Osteoblast (primary cell): ENCODE results near the gene CAMK2N2. TPM values are rescaled to one million over a fixed set of nuclear protein-coding genes. Genes with fewer than 3 reads are reported as not detected.

ENCODE experiments used
- DNase-seq: peaks from one replicate; pipeline ENCODE4 v3.0.0; 2011; ENCODE audit warnings: low spot score, mixed read lengths; ENCODE audit not compliant: insufficient read length; ENCODE audit errors: missing footprints
- H2AFZ ChIP-seq: 2 replicates; pipeline ENCODE4 v1.6.0; 2011; ENCODE audit warnings: mild to moderate bottlenecking, low read length
- H3K27ac ChIP-seq: 2 replicates; pipeline ENCODE4 v1.5.1; 2011; ENCODE audit warnings: mild to moderate bottlenecking, low read depth, low read length, moderate library complexity
- H3K27me3 ChIP-seq: 2 replicates; pipeline ENCODE4 v1.6.0; 2012; ENCODE audit warnings: mild to moderate bottlenecking, control low read depth, inconsistent platforms, low read length, moderate library complexity; ENCODE audit not compliant: insufficient read depth
- H3K36me3 ChIP-seq: 2 replicates; pipeline ENCODE4 v1.5.1; 2011; ENCODE audit warnings: mild to moderate bottlenecking, low read length, control low read depth, moderate library complexity; ENCODE audit not compliant: insufficient read depth
- H3K4me1 ChIP-seq: 2 replicates; pipeline ENCODE4 v1.5.1; 2011; ENCODE audit warnings: mild to moderate bottlenecking, low read length, control low read depth, moderate library complexity; ENCODE audit not compliant: insufficient read depth
- H3K4me2 ChIP-seq: 2 replicates; pipeline ENCODE4 v1.6.0; 2011; ENCODE audit warnings: mild to moderate bottlenecking, low read length; ENCODE audit not compliant: insufficient read depth
- H3K4me3 ChIP-seq: fragments of 200-600 bp; sonication (generic); 3 replicates; pipeline ENCODE4 v1.5.1; 2012; ENCODE audit warnings: mild to moderate bottlenecking, low read length, inconsistent platforms; ENCODE audit not compliant: insufficient read depth
- H3K79me2 ChIP-seq: 2 replicates; pipeline ENCODE4 v1.6.0; 2012; ENCODE audit warnings: mild to moderate bottlenecking, low read length, control low read depth, inconsistent platforms; ENCODE audit not compliant: insufficient read depth
- H3K9me3 ChIP-seq: 2 replicates; pipeline ENCODE4 v1.5.1; 2011; ENCODE audit warnings: low read depth, low read length, control low read depth
- H4K20me1 ChIP-seq: 2 replicates; pipeline ENCODE4 v1.6.0; 2012; ENCODE audit warnings: mild to moderate bottlenecking, low read length, control low read depth; ENCODE audit not compliant: insufficient read depth
- CTCF ChIP-seq: IDR thresholded peaks from 2 replicates; pipeline ENCODE4 v1.5.1; 2011; ENCODE audit warnings: mild to moderate bottlenecking, low read depth, low read length, moderate library complexity; ENCODE audit errors: extremely low read depth
- small RNA-seq: library from RNA; depleted of rRNA; stranded (forward); fragments of <200 nt; gene quantifications from one replicate; pipeline ENCODE3, GENCODE V24; 2012
- total RNA-seq: library from RNA; depleted of rRNA; stranded (reverse); fragments of >200 nt; gene quantifications from 2 replicates; pipeline ENCODE4 v1.2.3, GENCODE V29; 2012

The CAMK2N2 gene
- total RNA-seq, 1 donor, result not detected

- Histone ChIP-seq H3K36me3 (no peaks in the 10 kb centered on the region), H3K4me1 (no peaks in the 10 kb centered on the region), H3K79me2 (no peaks in the 10 kb centered on the region), H2AFZ (no peak overlapping the region), H3K4me3 (no peak overlapping the region), H3K27me3 (peaks cover 9% of the 10 kb centered on the region), H3K27ac (no peak overlapping the region), H4K20me1 (no peaks in the 10 kb centered on the region), H3K9me3 (no peaks in the 10 kb centered on the region), H3K4me2 (no peak overlapping the region)
- peak; percentile 39 for DNase-seq
- no peak for TF ChIP-seq CTCF
Measured at GRCh38 chr3:184218814-184219213, 42.5 kb downstream of the CAMK2N2 start.

- Histone ChIP-seq H3K4me1 (no peaks in the 10 kb centered on the region), H2AFZ (no peak overlapping the region), H3K9me3 (no peaks in the 10 kb centered on the region), H3K79me2 (no peaks in the 10 kb centered on the region), H3K4me2 (no peak overlapping the region), H4K20me1 (no peaks in the 10 kb centered on the region), H3K27ac (no peak overlapping the region), H3K4me3 (no peak overlapping the region), H3K36me3 (no peaks in the 10 kb centered on the region), H3K27me3 (peaks cover 10% of the 10 kb centered on the region)
- DNase-seq, result no peak
- TF ChIP-seq CTCF, result no peak
Measured at GRCh38 chr3:184211718-184212117, 49.6 kb downstream of the CAMK2N2 start.

DNA sequence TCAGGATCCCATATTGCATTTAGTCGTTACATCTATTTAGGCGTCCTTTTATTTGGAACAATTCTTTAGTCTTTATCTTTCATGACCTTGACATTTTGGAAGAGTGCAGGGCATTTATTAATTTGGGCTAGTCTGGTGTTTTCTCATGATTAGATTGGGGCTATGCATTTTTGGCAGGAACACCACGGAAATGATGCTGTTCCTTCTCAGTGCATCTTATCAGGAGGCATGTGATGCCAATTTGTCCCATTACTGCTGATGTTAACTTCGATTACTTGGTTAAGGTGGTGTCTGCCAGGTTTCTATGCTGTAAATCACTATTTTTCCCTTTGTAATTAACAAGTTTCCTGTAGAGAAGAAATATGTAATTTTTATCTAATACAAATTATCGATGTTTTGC is 50.1 kb downstream of the CAMK2N2 start:
- Histone ChIP-seq H3K4me1 (no peaks in the 10 kb centered on the region), H3K4me2 (no peak overlapping the region), H3K4me3 (no peak overlapping the region), H3K79me2 (no peaks in the 10 kb centered on the region), H4K20me1 (no peaks in the 10 kb centered on the region), H3K27ac (no peak overlapping the region), H2AFZ (no peak overlapping the region), H3K27me3 (peaks cover 13% of the 10 kb centered on the region), H3K9me3 (no peaks in the 10 kb centered on the region), H3K36me3 (no peaks in the 10 kb centered on the region)
- no peak for DNase-seq
- TF ChIP-seq CTCF, result no peak

Small RNAs within 50 kb of the gene (small RNA-seq; reads per million reads assigned to genes)
- not detected for gene MIR1224

Other genes starting within 250 kb of the CAMK2N2 start
- gene ABCC5, start 243.7 kb downstream of the CAMK2N2 start, total RNA-seq, result 18.0 and 19.2 TPM in 2 replicates
- not detected in 2 replicates for gene HTR3D, start 229.8 kb downstream of the CAMK2N2 start, total RNA-seq
- gene HTR3C, start 208.5 kb downstream of the CAMK2N2 start, total RNA-seq, result not detected in 2 replicates
- gene HTR3E, start 164.5 kb downstream of the CAMK2N2 start, total RNA-seq, result not detected in 2 replicates
- gene EIF2B5, start 126.2 kb downstream of the CAMK2N2 start, total RNA-seq, result 19.4 and 22.1 TPM in 2 replicates
- 51.6 and 60.4 TPM in 2 replicates for gene DVL3, start 106.2 kb downstream of the CAMK2N2 start, total RNA-seq
- 375 and 427 TPM in 2 replicates for gene AP2M1, start 86.7 kb downstream of the CAMK2N2 start, total RNA-seq
- gene ABCF3, start 75.4 kb downstream of the CAMK2N2 start, total RNA-seq, result 44.8 and 46.7 TPM in 2 replicates
- gene VWA5B2, start 32.0 kb downstream of the CAMK2N2 start, total RNA-seq, result not detected in 2 replicates
- 26.8 and 28.9 TPM in 2 replicates for gene ALG3, start 12.6 kb downstream of the CAMK2N2 start, total RNA-seq
- 2.7 and 3.3 TPM in 2 replicates for gene EEF1AKMT4, start 11.9 kb downstream of the CAMK2N2 start, total RNA-seq
- not detected in 2 replicates for gene ECE2, start 14.5 kb upstream of the CAMK2N2 start, total RNA-seq
- gene PSMD2, start 37.7 kb upstream of the CAMK2N2 start, total RNA-seq, result 259 and 301 TPM in 2 replicates
- gene EIF4G1, start 53.1 kb upstream of the CAMK2N2 start, total RNA-seq, result 215 and 245 TPM in 2 replicates
- gene FAM131A, start 76.0 kb upstream of the CAMK2N2 start, total RNA-seq, result 9.8 and 10.6 TPM in 2 replicates
- 3.2 and 4.3 TPM in 2 replicates for gene CLCN2, start 100.1 kb upstream of the CAMK2N2 start, total RNA-seq
- gene POLR2H, start 100.2 kb upstream of the CAMK2N2 start, total RNA-seq, result 47.4 and 61.2 TPM in 2 replicates
- gene THPO, start 116.7 kb upstream of the CAMK2N2 start, total RNA-seq, result under 0.01 TPM in 1 of 2 replicates, not detected in the other
- gene CHRD, start 118.5 kb upstream of the CAMK2N2 start, total RNA-seq, result 0.29 and 0.36 TPM in 2 replicates